SH-SY5Y (cell line): ENCODE measurements around the gene PPP3CA.

Source experiments
- GATA2 ChIP-seq: IDR thresholded peaks from 2 replicates; pipeline ENCODE4 v1.6.1; 2011; ENCODE audit warnings: mild to moderate bottlenecking, low read depth, low read length
- GATA3 ChIP-seq: IDR thresholded peaks from 2 replicates; pipeline ENCODE4 v1.6.1; 2011; ENCODE audit warnings: low read depth, mild to moderate bottlenecking, low read length, moderate library complexity

DNA sequence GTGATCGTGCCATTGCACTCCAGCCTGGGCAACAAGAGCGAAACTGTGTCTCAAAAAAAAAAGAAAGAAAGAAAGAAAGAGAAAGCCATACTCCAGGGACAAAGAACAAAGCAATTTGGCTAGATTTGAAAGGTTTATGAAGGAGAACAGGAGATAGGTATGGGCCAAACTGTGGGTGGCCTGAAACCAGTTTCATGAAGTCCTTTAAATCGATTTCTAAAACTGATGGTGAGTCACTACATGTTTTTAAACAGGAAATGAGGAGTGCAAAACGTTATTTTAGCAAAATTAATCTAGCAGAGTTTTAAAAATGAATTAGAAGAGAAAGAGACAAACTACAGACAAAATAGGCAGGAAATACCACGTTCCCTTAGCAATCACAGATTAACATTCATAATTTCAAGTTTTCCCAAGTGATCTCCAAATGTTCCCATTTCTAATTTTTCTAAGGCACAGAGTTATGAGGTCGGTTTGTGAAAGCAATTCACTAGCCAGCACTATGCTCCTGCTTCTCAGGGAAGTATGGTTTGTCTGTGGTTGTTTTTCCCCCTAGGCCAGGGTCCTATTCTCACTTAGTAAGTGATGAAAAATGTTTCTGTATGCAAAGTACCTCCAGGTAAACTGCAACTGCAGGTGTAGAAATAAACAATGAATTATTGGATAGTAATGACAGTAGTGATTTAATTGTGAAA is 190.6 kb downstream of the PPP3CA start:
- no peak for TF ChIP-seq GATA2
- no peak for TF ChIP-seq GATA3
